ENCODE data around the gene PTPN9.

The PTPN9 gene

GRCh38 chr15:75422554-75422953 lies 156.6 kb downstream of the PTPN9 start:
- no peak for DNase-seq

- no peak for DNase-seq
Measured at GRCh38 chr15:75420698-75421097, 158.4 kb downstream of the PTPN9 start.

GRCh38 chr15:75416584-75416983 lies 162.5 kb downstream of the PTPN9 start:
- no peak for DNase-seq

All from right kidney (tissue), 1 donor.